GM10248 (cell line): ENCODE measurements around the gene DCDC1.

Source experiments
- CTCF ChIA-PET: fragments of 300-600 bp; sonication (Branson Sonifier 250); formaldehyde crosslinking; extraction: SDS; loops from one replicate; lab custom pipeline; 2021; ENCODE audit warnings: antibody characterized with exemption; lab: Yijun Ruan, JAX
- POLR2A ChIA-PET: fragments of 350-650 bp; sonication (Branson Sonifier 250); formaldehyde crosslinking; extraction: SDS; loops from one replicate; lab custom pipeline; 2020; ENCODE audit warnings: antibody characterized with exemption; lab: Yijun Ruan, JAX
- DNase-seq: peaks from one replicate; pipeline ENCODE4 v3.0.0; 2012; ENCODE audit errors: extremely low spot score
- TF ChIP-seq, protein P1 (sequence below): IDR thresholded peaks from 2 replicates; pipeline ENCODE4 v1.5.1; 2012; ENCODE audit warnings: mild to moderate bottlenecking, low read depth; ENCODE audit errors: extremely low read depth, missing control alignments, control extremely low read depth

DCDC1 gene

GRCh38 chr11:30863209-30863608 is 506.3 kb downstream of the DCDC1 start:
- TF ChIP-seq, protein P1, sequence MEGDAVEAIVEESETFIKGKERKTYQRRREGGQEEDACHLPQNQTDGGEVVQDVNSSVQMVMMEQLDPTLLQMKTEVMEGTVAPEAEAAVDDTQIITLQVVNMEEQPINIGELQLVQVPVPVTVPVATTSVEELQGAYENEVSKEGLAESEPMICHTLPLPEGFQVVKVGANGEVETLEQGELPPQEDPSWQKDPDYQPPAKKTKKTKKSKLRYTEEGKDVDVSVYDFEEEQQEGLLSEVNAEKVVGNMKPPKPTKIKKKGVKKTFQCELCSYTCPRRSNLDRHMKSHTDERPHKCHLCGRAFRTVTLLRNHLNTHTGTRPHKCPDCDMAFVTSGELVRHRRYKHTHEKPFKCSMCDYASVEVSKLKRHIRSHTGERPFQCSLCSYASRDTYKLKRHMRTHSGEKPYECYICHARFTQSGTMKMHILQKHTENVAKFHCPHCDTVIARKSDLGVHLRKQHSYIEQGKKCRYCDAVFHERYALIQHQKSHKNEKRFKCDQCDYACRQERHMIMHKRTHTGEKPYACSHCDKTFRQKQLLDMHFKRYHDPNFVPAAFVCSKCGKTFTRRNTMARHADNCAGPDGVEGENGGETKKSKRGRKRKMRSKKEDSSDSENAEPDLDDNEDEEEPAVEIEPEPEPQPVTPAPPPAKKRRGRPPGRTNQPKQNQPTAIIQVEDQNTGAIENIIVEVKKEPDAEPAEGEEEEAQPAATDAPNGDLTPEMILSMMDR = no peak
- no peak for DNase-seq
- ChIA-PET POLR2A (no interaction called here), CTCF (interaction anchor here (0.8 kb wide), 1 partner anchor 11 kb away, joined by 3 read pairs; no protein-coding TSS in a partner anchor)

DNA sequence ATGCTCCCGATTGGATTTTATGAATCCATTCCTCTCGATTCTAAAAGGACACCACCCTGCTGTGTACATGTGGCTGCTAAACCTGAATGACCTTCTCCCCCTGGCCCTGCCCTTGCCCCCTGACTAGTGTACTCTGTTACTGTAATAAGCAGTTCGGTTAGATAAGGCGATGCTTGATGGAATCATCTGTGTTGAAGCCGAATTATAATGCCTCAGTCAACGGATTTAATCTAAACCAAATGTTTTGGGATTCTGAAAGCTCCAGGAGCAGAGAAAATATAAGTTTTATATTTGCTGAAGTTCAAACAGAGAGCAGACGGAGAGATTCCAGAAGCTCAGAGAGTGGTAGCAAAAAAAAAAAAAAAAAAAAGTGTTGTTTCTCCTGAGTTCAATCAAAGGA is 508.0 kb downstream of the DCDC1 start:
- no peak for DNase-seq
- ChIA-PET CTCF (interaction anchor here (1.1 to 1.6 kb wide), 3 partner anchors 10 to 17 kb away, joined by 3 to 5 read pairs (median 4); no protein-coding TSS in a partner anchor), POLR2A (no interaction called here)
- TF ChIP-seq, protein P1 = no peak

DNA sequence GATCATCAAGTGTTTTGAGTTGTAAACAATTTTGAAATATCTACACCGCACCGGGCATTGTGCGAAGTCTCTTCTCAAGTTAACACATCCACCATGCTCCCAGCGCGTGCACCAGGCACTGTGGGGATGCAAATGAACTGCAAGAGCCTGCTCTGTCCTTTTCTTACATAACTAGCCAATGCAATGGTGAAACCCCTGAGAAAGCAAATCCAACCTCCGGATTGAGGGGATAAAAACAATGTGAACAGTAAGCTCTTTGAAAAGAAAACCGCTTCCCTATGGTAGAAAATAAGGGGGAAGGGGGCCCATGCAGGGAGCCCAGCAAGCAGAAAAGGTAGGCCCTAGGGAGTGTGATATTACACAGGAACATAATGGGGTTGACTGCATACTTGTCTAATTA is 508.5 kb downstream of the DCDC1 start:
- DNase-seq = no peak
- ChIA-PET CTCF (interaction anchor here (1.1 to 1.6 kb wide), 4 partner anchors 10 to 18 kb away, joined by 3 to 5 read pairs (median 3); no protein-coding TSS in a partner anchor), POLR2A (no interaction called here)
- TF ChIP-seq, protein P1 = no peak

- ChIA-PET POLR2A (no interaction called here), CTCF (interaction anchor here (1.1 to 1.6 kb wide), 3 partner anchors 11 to 19 kb away, joined by 3 to 5 read pairs (median 3); no protein-coding TSS in a partner anchor)
- no peak for DNase-seq
- TF ChIP-seq, protein P1 = no peak
Measured at GRCh38 chr11:30860146-30860545, 509.4 kb downstream of the DCDC1 start.

GRCh38 chr11:30859669-30860068 is 509.9 kb downstream of the DCDC1 start:
- TF ChIP-seq, protein P1 = no peak
- POLR2A ChIA-PET = no interaction called here
- DNase-seq = no peak
- CTCF ChIA-PET = interaction anchor here (1.1 to 1.6 kb wide), 3 partner anchors 12 to 20 kb away, joined by 3 to 5 read pairs (median 3); no protein-coding TSS in a partner anchor

DNA sequence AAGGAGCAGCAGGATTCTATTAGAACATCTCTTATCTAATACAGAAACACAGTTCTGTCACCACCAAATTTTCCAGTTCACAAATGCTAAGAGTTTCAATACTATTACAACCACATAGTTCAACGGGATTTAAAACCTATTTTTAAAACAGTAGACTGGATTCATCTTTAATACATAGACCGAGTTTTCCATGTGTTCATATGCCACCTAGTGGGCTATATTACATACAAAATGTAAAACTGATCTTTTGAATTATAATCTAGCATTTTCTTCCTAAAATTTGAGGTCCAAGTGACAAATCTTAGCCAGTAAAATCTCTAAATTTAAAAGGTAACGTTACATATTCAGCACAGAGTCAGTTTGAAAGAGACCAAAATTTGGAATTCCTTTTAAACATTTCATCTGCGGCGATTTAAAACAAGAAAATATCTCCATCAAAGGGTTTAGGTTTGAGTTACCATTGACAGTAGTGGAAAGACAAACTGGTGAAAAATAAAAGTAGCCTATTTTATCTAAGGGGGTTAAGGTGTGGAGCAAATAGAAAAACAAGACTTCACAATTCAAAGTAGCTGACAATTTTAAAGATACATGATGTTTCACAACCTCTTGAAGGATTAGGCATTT is 514.0 kb downstream of the DCDC1 start:
- DNase-seq = no peak
- TF ChIP-seq, protein P1 = no peak
- ChIA-PET POLR2A (no interaction called here), CTCF (interaction anchor here (1.0 to 1.5 kb wide), 2 partner anchors 9 to 11 kb away, joined by 3 to 4 read pairs; no protein-coding TSS in a partner anchor)
